Effector memory CD8-positive, alpha-beta T cell (primary cell): ENCODE results near the gene CRHR1.
"Not testable (repeated sequence)": the region's sequence is repeated elsewhere in the genome, so short reads cannot be mapped to it uniquely, and the experiment has no call there.

Source experiments
- ATAC-seq: fragments of 150-1000 bp; cut with Tn5 transposase; replicated peaks from 2 replicates; pipeline ENCODE4 v1.10.0; 2021; ENCODE audit warnings: mild to moderate bottlenecking, moderate library complexity
- DNase-seq, 3 experiments: peaks; one replicate each; pipeline ENCODE4 v3.0.0; 2021
- H3K27ac Mint-ChIP-seq, 2 donors: one replicate each; pipeline ENCODE4 v1.8.0; 2022; ENCODE audit warnings: mild to moderate bottlenecking in 2 of 2, mixed read lengths in 2 of 2, moderate library complexity in 2 of 2
- H3K27me3 Mint-ChIP-seq, 2 donors: one replicate each; pipeline ENCODE4 v1.8.0; 2022; ENCODE audit warnings: mixed read lengths in 2 of 2
- H3K36me3 Mint-ChIP-seq: one replicate; pipeline ENCODE4 v1.8.0; 2022; ENCODE audit warnings: mild to moderate bottlenecking, moderate library complexity, mixed read lengths; ENCODE audit not compliant: insufficient read depth
- H3K4me1 Mint-ChIP-seq, 2 donors: one replicate each; pipeline ENCODE4 v1.8.0; 2022; ENCODE audit warnings: low read depth in 2 of 2, mixed read lengths in 2 of 2
- H3K4me3 Mint-ChIP-seq, 2 donors: one replicate each; pipeline ENCODE4 v1.8.0; 2022; ENCODE audit warnings: mild to moderate bottlenecking in 2 of 2, mixed read lengths in 2 of 2, moderate library complexity in 2 of 2
- H3K9me3 Mint-ChIP-seq, 2 donors: one replicate each; pipeline ENCODE4 v1.8.0; 2022; ENCODE audit warnings: mixed read lengths in 2 of 2

The CRHR1 gene

DNA sequence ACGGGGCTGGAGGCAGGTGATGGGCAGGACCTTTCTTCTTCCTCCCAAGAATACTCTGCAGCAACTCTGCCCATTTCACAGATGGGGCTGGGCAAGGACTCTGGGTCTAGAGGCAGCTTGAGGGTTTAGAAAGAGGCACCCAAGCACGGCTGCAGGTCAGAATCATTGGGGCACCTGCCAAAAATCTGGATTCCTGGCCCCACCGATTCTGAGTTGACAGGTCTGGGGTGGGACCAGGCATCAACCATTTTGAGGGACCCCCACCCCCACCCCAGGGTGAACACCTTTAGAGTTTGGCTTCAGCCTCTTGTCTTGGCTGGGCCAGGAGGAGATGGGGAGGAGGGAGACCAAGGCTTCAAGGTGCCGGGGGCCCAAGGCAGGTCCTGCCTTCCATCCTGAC is 65.9 kb downstream of the CRHR1 start:
- no peak overlapping the region for H3K27ac Mint-ChIP-seq
- H3K4me1 Mint-ChIP-seq, result no peaks in the 10 kb centered on the region
- no peaks in the 10 kb centered on the region for H3K9me3 Mint-ChIP-seq

GRCh38 chr17:45850468-45850867 is 66.3 kb downstream of the CRHR1 start:
- H3K27ac Mint-ChIP-seq, result no peak overlapping the region
- H3K27me3 Mint-ChIP-seq, result peaks cover 11 to 88% of the 10 kb centered on the region in 2 donors
- H3K36me3 Mint-ChIP-seq, result peaks cover 3% of the 10 kb centered on the region
- H3K4me1 Mint-ChIP-seq, result no peaks in the 10 kb centered on the region
- no peaks in the 10 kb centered on the region for H3K9me3 Mint-ChIP-seq
- no peak overlapping the region for H3K4me3 Mint-ChIP-seq
- ATAC-seq (no peak), DNase-seq (no peak)

More for the DNA sequence above, 65.9 kb downstream of the CRHR1 start:
- Mint-ChIP-seq H3K27me3 (peaks cover 11 to 83% of the 10 kb centered on the region in 2 donors), H3K36me3 (peaks cover 3% of the 10 kb centered on the region), H3K4me3 (no peak overlapping the region)
- no peak for ATAC-seq
- no peak for DNase-seq

GRCh38 chr17:45851022-45851421 is 66.9 kb downstream of the CRHR1 start:
- H3K27ac Mint-ChIP-seq, result no peak overlapping the region
- no peak for ATAC-seq
- H3K4me1 Mint-ChIP-seq, result no peaks in the 10 kb centered on the region
- no peak for DNase-seq
- H3K36me3 Mint-ChIP-seq, result peaks cover 3% of the 10 kb centered on the region
- H3K4me3 Mint-ChIP-seq, result no peak overlapping the region
- peaks cover 17 to 92% of the 10 kb centered on the region in 2 donors for H3K27me3 Mint-ChIP-seq
- no peaks in the 10 kb centered on the region for H3K9me3 Mint-ChIP-seq

DNA sequence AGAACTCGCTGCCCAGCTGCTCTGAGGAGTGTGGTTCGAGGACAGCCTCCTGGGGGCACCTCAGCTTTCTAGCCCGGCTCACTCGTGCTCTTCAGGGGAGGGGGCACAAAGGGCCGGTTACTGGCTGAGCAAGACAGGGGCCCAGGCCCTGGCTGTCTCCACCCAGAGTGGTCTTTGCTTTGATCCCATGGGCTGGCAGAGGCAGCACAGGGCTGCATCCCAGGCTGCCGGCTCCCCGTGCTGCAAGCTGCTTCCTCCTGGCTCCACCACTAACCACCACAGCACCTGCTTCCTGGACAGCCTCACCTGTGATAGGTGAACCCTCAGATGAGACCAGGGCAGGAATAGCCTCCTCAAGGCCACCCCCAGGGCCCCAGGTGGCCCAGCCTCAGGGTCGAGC is 67.3 kb downstream of the CRHR1 start:
- no peak for ATAC-seq
- Mint-ChIP-seq H3K27ac (no peak overlapping the region), H3K4me1 (no peaks in the 10 kb centered on the region), H3K4me3 (no peak overlapping the region), H3K9me3 (no peaks in the 10 kb centered on the region), H3K27me3 (peaks cover 18 to 89% of the 10 kb centered on the region in 2 donors), H3K36me3 (peaks cover 3% of the 10 kb centered on the region)
- DNase-seq, result no peak

DNA sequence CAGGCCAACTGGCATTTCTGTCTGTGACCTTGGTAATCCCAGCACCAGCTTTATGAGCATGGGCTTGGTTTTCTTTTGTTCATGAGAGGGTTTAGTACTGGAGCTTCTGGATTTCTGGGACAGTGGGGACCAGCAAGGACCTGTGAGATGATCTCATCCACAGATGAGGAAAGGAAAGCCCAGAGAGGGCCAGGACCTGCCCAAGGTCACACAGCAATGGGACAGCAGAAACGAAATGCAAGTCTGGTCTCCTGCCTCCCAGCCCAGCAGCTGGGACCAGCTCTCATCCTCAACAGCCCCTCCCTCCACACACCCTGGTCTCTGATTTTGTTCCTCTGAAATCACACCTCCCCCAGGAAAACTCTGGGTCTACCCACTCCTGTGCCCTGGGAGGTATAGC is 67.8 kb downstream of the CRHR1 start:
- ATAC-seq, result no peak
- Mint-ChIP-seq H3K4me3 (no peak overlapping the region), H3K27ac (no peak overlapping the region), H3K36me3 (peaks cover 3% of the 10 kb centered on the region), H3K4me1 (no peaks in the 10 kb centered on the region), H3K27me3 (peaks cover 18 to 85% of the 10 kb centered on the region in 2 donors), H3K9me3 (no peaks in the 10 kb centered on the region)
- no peak for DNase-seq

- Mint-ChIP-seq H3K27me3 (peaks cover 21 to 81% of the 10 kb centered on the region in 2 donors), H3K9me3 (no peaks in the 10 kb centered on the region), H3K4me3 (no peak overlapping the region), H3K27ac (no peak overlapping the region), H3K36me3 (peaks cover 2% of the 10 kb centered on the region), H3K4me1 (no peaks in the 10 kb centered on the region)
- ATAC-seq (no peak), DNase-seq (peak; percentile 46 to 54 (median 53))
Measured at GRCh38 chr17:45852535-45853297, 68.6 kb downstream of the CRHR1 start.

DNA sequence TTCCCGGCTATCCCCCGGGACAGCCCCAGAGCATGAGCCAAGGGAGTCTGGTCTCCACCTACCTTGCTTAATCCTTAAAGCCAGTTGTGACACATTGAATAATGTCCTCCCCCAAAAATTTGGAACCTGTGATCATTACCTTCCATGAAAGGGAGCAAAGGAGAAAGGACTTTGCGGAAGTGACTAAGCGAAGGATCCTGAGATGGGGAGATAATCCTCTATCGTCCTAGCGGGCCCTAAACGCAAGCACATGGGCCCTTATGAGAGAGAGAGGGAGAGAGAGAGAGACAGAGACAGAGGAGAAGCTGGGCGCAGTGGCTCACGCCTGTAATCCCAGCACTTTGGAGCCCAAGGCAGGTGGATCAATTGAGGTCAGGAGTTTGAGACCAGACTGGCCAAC is 70.1 kb downstream of the CRHR1 start:
- H3K27me3 Mint-ChIP-seq, result peaks cover 34 to 83% of the 10 kb centered on the region in 2 donors
- H3K4me3 Mint-ChIP-seq, result no peak overlapping the region
- no peaks in the 10 kb centered on the region for H3K4me1 Mint-ChIP-seq
- no peak for ATAC-seq
- H3K36me3 Mint-ChIP-seq, result peaks cover 3% of the 10 kb centered on the region
- DNase-seq, result no peak
- no peak overlapping the region for H3K27ac Mint-ChIP-seq
- H3K9me3 Mint-ChIP-seq, result no peaks in the 10 kb centered on the region

- no peak for DNase-seq
- peaks cover 3% of the 10 kb centered on the region for H3K36me3 Mint-ChIP-seq
- no peak overlapping the region for H3K27ac Mint-ChIP-seq
- peaks cover 40 to 84% of the 10 kb centered on the region in 2 donors for H3K27me3 Mint-ChIP-seq
- H3K4me1 Mint-ChIP-seq, result no peaks in the 10 kb centered on the region
- H3K4me3 Mint-ChIP-seq, result no peak overlapping the region
- no peak for ATAC-seq
- H3K9me3 Mint-ChIP-seq, result no peaks in the 10 kb centered on the region
Measured at GRCh38 chr17:45855691-45856336, 71.7 kb downstream of the CRHR1 start.

GRCh38 chr17:45857977-45858708 is 74.0 kb downstream of the CRHR1 start:
- Mint-ChIP-seq H3K27me3 (peaks cover 50 to 81% of the 10 kb centered on the region in 2 donors), H3K9me3 (no peaks in the 10 kb centered on the region), H3K4me1 (no peaks in the 10 kb centered on the region), H3K36me3 (peaks cover 3% of the 10 kb centered on the region), H3K27ac (peak overlapping the region in 1 of 2 donors; percentile 16), H3K4me3 (no peak overlapping the region)
- ATAC-seq (no peak), DNase-seq (no peak)

GRCh38 chr17:45861165-45861564 is 77.0 kb downstream of the CRHR1 start:
- Mint-ChIP-seq H3K27me3 (peaks cover 49 to 84% of the 10 kb centered on the region in 2 donors), H3K36me3 (peaks cover 3% of the 10 kb centered on the region), H3K9me3 (no peaks in the 10 kb centered on the region), H3K27ac (no peak overlapping the region), H3K4me3 (no peak overlapping the region), H3K4me1 (no peaks in the 10 kb centered on the region)
- DNase-seq, result no peak
- ATAC-seq, result no peak

DNA sequence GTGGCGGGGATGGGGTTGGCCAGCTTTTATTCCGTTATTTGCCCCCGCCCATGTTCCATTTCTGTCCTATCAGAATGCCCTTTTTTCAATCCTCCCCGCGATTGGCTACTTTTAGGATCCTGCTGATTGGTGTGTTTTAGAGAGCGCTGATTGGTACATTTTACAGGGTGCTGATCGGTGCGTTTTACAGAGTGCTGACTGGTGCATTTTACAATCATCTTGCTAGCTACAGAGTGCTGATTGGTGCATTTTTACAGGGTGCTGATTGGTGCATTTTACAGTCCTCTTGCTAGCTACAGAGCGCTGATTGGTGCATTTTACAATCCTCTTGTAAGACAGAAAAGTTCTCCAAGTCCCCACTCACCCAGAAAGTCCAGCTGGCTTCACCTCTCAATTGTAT is 78.0 kb downstream of the CRHR1 start:
- not testable (repeated sequence) for H3K27ac Mint-ChIP-seq

DNA sequence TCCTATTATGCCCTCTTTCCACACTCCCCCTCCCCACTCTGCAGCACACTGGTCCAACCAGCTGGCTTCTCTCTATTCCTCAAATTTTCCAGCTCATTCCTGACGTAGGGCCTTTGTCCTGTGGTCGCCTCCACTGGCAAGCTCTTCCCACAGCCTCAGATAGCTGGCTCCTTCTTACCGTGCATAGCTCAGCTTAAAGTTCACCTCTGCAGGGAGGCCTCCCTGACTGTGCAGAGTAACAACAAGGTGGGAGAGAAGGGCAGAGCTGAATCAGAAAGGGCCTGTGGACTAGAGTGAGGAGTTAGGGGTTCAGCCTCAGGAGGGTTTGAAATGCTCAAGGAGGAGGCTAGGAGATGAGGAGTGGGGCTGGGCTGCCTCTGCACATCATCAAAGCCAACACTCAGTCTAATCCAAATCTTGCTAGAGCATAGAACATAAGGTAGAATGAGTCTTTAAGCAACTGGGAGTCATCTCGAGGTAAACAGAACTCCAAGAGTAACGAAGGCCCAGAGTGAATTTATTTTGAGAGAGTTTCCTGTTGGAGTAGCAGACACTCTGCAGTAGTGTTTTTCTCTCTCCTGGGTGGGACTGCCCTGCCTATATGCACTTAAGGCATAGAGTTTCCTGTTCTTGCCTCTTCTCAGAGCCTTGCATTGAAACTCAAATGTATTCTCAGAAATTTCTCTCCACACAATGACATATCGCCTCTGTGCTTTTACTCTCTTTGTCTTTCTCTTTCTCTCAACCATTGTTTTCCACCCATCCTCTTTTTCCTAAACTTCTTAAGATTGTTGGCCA is 79.9 kb downstream of the CRHR1 start:
- Mint-ChIP-seq H3K4me1 (no peaks in the 10 kb centered on the region), H3K4me3 (no peak overlapping the region), H3K27me3 (peaks cover 38 to 90% of the 10 kb centered on the region in 2 donors), H3K9me3 (no peaks in the 10 kb centered on the region), H3K36me3 (no peaks in the 10 kb centered on the region), H3K27ac (no peak overlapping the region)
- ATAC-seq, result no peak
- no peak for DNase-seq

More for the DNA sequence above, 78.0 kb downstream of the CRHR1 start:
- H3K4me3 Mint-ChIP-seq, H3K36me3 Mint-ChIP-seq, H3K9me3 Mint-ChIP-seq, H3K4me1 Mint-ChIP-seq, ATAC-seq, DNase-seq: not testable (repeated sequence)
- H3K27me3 Mint-ChIP-seq, result peaks cover 49 to 90% of the 10 kb centered on the region in 2 donors

DNA sequence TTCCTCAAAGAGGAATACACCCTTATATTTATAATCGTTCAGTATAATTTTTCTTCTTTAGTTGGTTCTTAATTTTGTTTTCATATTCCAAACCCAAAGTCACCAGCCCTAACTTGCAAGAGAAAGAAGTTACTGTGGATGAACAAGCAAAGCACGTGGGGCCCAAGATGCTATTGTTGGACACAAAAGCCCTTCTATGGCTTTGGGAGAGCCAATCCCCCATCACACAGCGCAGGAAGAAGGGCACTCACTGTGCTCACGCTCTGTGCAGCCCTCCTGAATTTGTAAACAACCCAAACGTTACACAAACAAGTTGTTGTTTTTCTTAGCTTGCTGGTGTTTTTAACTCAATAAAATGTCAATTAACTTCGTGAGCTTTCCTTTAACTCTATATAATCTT is 83.1 kb downstream of the CRHR1 start:
- H3K27ac Mint-ChIP-seq, result no peak overlapping the region
- no peaks in the 10 kb centered on the region for H3K4me1 Mint-ChIP-seq
- no peaks in the 10 kb centered on the region for H3K9me3 Mint-ChIP-seq
- H3K36me3 Mint-ChIP-seq, result no peaks in the 10 kb centered on the region
- peaks cover 27 to 81% of the 10 kb centered on the region in 2 donors for H3K27me3 Mint-ChIP-seq
- ATAC-seq, result no peak
- H3K4me3 Mint-ChIP-seq, result no peak overlapping the region
- no peak for DNase-seq
